Thyroid gland (tissue), 4 donors: Measurements from ENCODE around the gene ULK4. TPM values are rescaled to one million over a fixed set of nuclear protein-coding genes. Genes with fewer than 3 reads are reported as not detected.

Experiments
- DNase-seq, 2 donors: peaks; one replicate each; pipeline ENCODE4 v3.0.0-alpha.2; 2019
- H3K27ac ChIP-seq, 3 donors: fragments of 200-600 bp; sonication (generic); 1 replicate in 2 of 3; 2 replicates in 1 of 3; pipeline ENCODE4 v1.5.1; 2016 to 2019; ENCODE audit warnings: mild to moderate bottlenecking in 1 of 3, moderate library complexity in 1 of 3
- H3K27me3 ChIP-seq: fragments of 200-600 bp; sonication (generic); one replicate; pipeline ENCODE4 v1.5.1; 2019
- H3K36me3 ChIP-seq, 2 donors: fragments of 200-600 bp; sonication (generic); one replicate each; pipeline ENCODE4 v1.5.1; 2016 to 2019
- H3K4me1 ChIP-seq, 2 donors: fragments of 200-600 bp; sonication (generic); one replicate each; pipeline ENCODE4 v1.5.1; 2017 to 2019
- H3K4me3 ChIP-seq, 3 donors: fragments of 200-600 bp; sonication (generic); replicated peaks in 1 of 3; 1 replicate in 2 of 3; 2 replicates in 1 of 3; pipeline ENCODE4 v1.5.1; 2016; ENCODE audit warnings: mild to moderate bottlenecking in 1 of 3
- H3K9me3 ChIP-seq: fragments of 200-600 bp; sonication (generic); one replicate; pipeline ENCODE4 v1.5.1; 2017
- POLR2A ChIP-seq, 2 donors: fragments of 450-650 bp; IDR thresholded peaks; one replicate each; pipeline ENCODE4 v1.6.1; 2017; ENCODE audit warnings: antibody characterized with exemption in 2 of 2, mild to moderate bottlenecking in 2 of 2, moderate library complexity in 1 of 2
- WGBS, 2 donors: methylation state at CpG; one replicate each; pipeline ENCODE4 v1.1.5; 2017; 5-methylcytosine and 5-hydroxymethylcytosine counted together
- intact Hi-C: fragments of 100-400 bp; cut with DNase I; formaldehyde crosslinking; loops from one replicate; pipeline ENCODE4 v1.15.1; 2023
- small RNA-seq: library from RNA; depleted of rRNA; stranded (forward); fragments of <200 nt; gene quantifications from one replicate; pipeline ENCODE3, GENCODE V24; 2016
- total RNA-seq, 4 donors: library from RNA; depleted of rRNA; stranded (reverse); fragments of >200 nt; gene quantifications; one replicate each; pipeline ENCODE4 v1.2.3, GENCODE V29; 2016
- TF ChIP-seq, protein P1 (sequence below), 6 experiments: fragments of 200-600 bp in 3 of 6; fragments of 450-650 bp in 3 of 6; sonication (generic) in 3 of 6; IDR thresholded peaks; one replicate each; pipeline ENCODE4 v1.5.1; 2016 to 2019; ENCODE audit warnings: antibody characterized with exemption in 6 of 6, mild to moderate bottlenecking in 2 of 6, inconsistent platforms in 1 of 6, moderate library complexity in 1 of 6

The ULK4 gene
- total RNA-seq, 4 donors from 2014 or later = 18.7 to 58.2 (median 43.3) TPM

DNA sequence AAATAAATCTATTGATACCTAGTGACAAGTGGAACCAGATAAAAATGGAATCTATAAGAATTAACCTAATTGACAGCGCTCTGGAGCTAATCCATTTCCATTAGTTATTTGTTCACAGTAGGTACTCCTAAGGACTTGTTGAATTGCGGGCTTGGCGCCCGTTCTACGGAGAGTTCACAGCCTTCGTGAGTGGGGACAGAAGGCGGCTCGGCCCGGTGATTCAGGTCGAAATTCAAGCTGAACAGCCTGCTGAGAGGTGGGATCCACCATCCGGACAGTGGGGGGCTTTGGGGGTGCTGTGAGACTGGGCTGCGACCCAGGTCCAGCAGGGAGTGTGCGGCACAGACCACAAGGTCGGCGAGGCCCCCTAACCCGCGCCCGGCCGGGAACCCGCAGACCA, 763.4 kb downstream of the ULK4 start:
- peak; percentile 68 to 71 for DNase-seq
- Histone ChIP-seq H3K9me3 (no peaks in the 10 kb centered on the region), H3K27me3 (no peaks in the 10 kb centered on the region), H3K4me1 (peaks cover 14 to 22% of the 10 kb centered on the region in 2 donors), H3K36me3 (no peaks in the 10 kb centered on the region), H3K27ac (peak overlapping the region; percentile 99), H3K4me3 (peak overlapping the region; percentile 93 to 97 (median 96))
- no peak for TF ChIP-seq POLR2A (IDR thresholded peaks at IDR 0.05)
- TF ChIP-seq, protein P1, sequence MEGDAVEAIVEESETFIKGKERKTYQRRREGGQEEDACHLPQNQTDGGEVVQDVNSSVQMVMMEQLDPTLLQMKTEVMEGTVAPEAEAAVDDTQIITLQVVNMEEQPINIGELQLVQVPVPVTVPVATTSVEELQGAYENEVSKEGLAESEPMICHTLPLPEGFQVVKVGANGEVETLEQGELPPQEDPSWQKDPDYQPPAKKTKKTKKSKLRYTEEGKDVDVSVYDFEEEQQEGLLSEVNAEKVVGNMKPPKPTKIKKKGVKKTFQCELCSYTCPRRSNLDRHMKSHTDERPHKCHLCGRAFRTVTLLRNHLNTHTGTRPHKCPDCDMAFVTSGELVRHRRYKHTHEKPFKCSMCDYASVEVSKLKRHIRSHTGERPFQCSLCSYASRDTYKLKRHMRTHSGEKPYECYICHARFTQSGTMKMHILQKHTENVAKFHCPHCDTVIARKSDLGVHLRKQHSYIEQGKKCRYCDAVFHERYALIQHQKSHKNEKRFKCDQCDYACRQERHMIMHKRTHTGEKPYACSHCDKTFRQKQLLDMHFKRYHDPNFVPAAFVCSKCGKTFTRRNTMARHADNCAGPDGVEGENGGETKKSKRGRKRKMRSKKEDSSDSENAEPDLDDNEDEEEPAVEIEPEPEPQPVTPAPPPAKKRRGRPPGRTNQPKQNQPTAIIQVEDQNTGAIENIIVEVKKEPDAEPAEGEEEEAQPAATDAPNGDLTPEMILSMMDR (IDR thresholded peaks at IDR 0.05) = no peak
- intact Hi-C loops = no loop called here
- 8 to 13% methylated on average over 11 to 12 of the region's 20 CpGs for WGBS, 2 donors

DNA sequence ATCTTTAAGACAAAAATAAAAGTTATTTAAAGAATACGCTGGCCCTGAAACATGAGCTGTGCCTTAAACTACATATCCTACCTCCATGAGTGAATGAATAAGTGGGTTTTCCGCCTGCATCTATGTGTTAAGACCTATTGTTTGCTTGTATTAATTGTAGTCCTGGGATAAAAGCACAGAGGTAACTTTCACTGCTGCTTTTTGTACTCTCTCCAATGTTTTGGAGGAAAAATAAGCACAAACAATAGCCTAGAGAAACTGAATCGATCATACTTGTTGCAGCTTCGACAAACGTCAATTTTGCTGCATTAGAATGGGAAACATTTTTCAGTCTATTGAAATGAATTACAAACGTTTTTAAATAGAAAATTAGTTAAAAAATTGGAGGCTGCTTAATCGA, 763.9 kb downstream of the ULK4 start:
- H3K4me1 ChIP-seq = peaks cover 10 to 19% of the 10 kb centered on the region in 2 donors
- no peak overlapping the region for H3K27ac ChIP-seq
- intact Hi-C loops = no loop called here
- no peaks in the 10 kb centered on the region for H3K9me3 ChIP-seq
- 79 to 80% methylated on average over 7 of the region's 7 CpGs for WGBS, 2 donors
- DNase-seq = no peak
- TF ChIP-seq POLR2A (IDR thresholded peaks at IDR 0.05) = no peak
- TF ChIP-seq, protein P1 (IDR thresholded peaks at IDR 0.05) = no peak
- H3K27me3 ChIP-seq = no peaks in the 10 kb centered on the region
- H3K36me3 ChIP-seq = no peaks in the 10 kb centered on the region
- no peak overlapping the region for H3K4me3 ChIP-seq

Small RNA genes lying within 50 kb of the gene (small RNA-seq; reads per million reads assigned to genes)
- gene ATP6V0E1P2 (not detected), gene RF00019 (not detected), gene RF00096 (not detected), gene RF00602 (not detected)

Other genes starting within 250 kb of the ULK4 start
- gene TRAK1, start 129.3 kb upstream of the ULK4 start, total RNA-seq = 10 to 100 TPM; 46.1 to 87.8 (median 76.4) TPM